ENCODE results near the gene STRIP2.

GRCh38 chr7:129495987-129496386, 61.8 kb downstream of the STRIP2 start:
- TF ChIP-seq CTCF (IDR thresholded peaks at IDR 0.05) = no peak
- TF ChIP-seq EZH2 (IDR thresholded peaks at IDR 0.05; ENCODE audit: borderline replicate concordance, insufficient read depth, low read depth, low read length, poor library complexity, severe bottlenecking) = no peak
